Mononuclear cell (primary cell): ENCODE data around the gene FASTKD1. TPM values are rescaled to one million over a fixed set of nuclear protein-coding genes. Genes with fewer than 3 reads are reported as not detected.
A peak's percentile ranks its signal among the peaks of the same experiment; 100 is the strongest.

Experiments
- H3K27me3 ChIP-seq: 2 replicates; pipeline ENCODE4 v1.6.0; 2011; ENCODE audit warnings: low read length, control low read depth; ENCODE audit not compliant: insufficient read depth
- H3K4me1 ChIP-seq: 2 replicates; pipeline ENCODE4 v1.5.1; 2011; ENCODE audit warnings: mild to moderate bottlenecking, low read length, control low read depth; ENCODE audit not compliant: insufficient read depth
- H3K4me3 ChIP-seq: 2 replicates; pipeline ENCODE4 v1.5.1; 2011; ENCODE audit warnings: mild to moderate bottlenecking, low read length, moderate library complexity
- H3K9me3 ChIP-seq: 2 replicates; pipeline ENCODE4 v1.5.1; 2011; ENCODE audit warnings: low read depth, mild to moderate bottlenecking, control low read depth, low read length
- total RNA-seq: library from RNA; depleted of rRNA; stranded (reverse); fragments of >200 nt; gene quantifications from one replicate; pipeline ENCODE4 v1.2.3, GENCODE V29; 2012

The FASTKD1 gene
- total RNA-seq, 1 donor: 8.1 TPM

GRCh38 chr2:169504651-169505050 is 69.0 kb downstream of the FASTKD1 start:
- H3K4me1 ChIP-seq: no peaks in the 10 kb centered on the region
- H3K27me3 ChIP-seq: no peaks in the 10 kb centered on the region
- H3K9me3 ChIP-seq: no peaks in the 10 kb centered on the region
- no peak overlapping the region for H3K4me3 ChIP-seq

DNA sequence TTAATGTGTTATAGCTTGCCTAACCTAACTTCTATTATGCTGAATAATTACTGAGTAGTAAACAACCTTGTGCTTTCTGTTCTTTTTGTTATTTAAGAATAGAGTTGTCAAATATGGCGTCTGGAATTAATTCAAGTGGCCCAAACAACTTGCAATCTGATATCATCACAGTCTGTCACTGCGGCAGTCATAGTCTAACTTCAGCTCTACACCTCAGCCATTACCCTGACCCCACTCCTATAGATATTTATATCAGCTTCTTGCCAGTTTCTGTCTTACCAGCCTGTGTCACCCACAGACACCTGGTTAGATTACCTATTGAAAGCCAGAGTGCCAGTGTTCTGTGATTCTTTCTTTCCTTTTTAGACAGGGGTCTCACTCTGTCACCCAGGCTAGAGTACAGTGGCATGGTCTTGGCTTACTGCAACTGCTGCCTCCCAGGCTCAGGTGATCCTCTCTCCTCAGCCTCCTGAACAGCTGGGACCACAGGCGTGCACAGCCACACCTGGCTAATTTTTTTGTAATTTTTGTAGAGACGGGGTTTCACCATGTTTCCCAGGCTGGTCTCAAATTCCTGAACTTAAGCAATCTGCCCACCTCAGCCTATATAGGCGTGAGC is 78.2 kb downstream of the FASTKD1 start:
- no peaks in the 10 kb centered on the region for H3K9me3 ChIP-seq
- H3K27me3 ChIP-seq: no peaks in the 10 kb centered on the region
- H3K4me3 ChIP-seq: no peak overlapping the region
- H3K4me1 ChIP-seq: no peaks in the 10 kb centered on the region

- no peaks in the 10 kb centered on the region for H3K9me3 ChIP-seq
- no peaks in the 10 kb centered on the region for H3K27me3 ChIP-seq
- no peak overlapping the region for H3K4me3 ChIP-seq
- no peaks in the 10 kb centered on the region for H3K4me1 ChIP-seq
Measured at GRCh38 chr2:169493360-169493759, 80.3 kb downstream of the FASTKD1 start.

DNA sequence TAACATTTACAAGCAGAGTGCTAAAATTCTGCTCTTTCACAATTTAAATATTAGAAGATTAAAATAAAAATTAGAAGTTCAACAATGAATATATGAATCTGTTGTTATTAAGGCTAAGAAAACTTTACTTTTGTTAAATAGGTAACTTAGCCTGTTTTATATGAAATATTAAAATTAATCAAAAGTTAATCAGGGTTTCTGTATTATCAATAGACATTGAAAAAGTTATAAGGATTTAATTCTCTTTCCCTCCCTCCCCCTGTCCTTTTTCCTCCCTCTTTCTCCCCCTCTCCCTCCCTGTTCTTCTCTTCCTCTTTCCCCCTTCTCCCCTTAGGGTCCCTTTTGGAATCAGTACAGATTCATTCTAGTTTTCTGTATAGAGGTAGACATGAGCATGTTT is 82.3 kb downstream of the FASTKD1 start:
- Histone ChIP-seq H3K4me1 (no peaks in the 10 kb centered on the region), H3K4me3 (no peak overlapping the region), H3K9me3 (no peaks in the 10 kb centered on the region), H3K27me3 (no peaks in the 10 kb centered on the region)

GRCh38 chr2:169490834-169491233 is 82.8 kb downstream of the FASTKD1 start:
- no peaks in the 10 kb centered on the region for H3K4me1 ChIP-seq
- no peaks in the 10 kb centered on the region for H3K9me3 ChIP-seq
- no peak overlapping the region for H3K4me3 ChIP-seq
- H3K27me3 ChIP-seq: no peaks in the 10 kb centered on the region

DNA sequence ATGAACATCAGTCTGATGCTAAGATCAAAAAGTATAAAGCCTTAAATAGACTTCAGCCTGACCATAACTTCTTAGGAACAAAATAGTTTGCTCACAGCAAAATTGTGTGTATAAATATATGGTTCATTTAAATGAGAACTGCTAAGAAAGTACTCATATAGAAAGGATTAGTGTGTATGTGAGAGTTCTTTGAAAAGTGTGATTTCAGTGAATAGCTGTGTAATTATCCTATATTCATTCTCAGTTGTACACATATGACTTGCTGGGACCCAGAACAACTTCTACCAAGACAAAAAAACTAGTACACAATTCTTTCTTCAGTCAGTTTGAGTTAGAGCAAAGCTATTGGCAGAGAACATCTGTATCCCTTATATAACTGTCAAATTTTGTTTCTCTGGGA is 87.2 kb downstream of the FASTKD1 start:
- H3K27me3 ChIP-seq: no peaks in the 10 kb centered on the region
- no peaks in the 10 kb centered on the region for H3K4me1 ChIP-seq
- H3K9me3 ChIP-seq: no peaks in the 10 kb centered on the region
- H3K4me3 ChIP-seq: no peak overlapping the region

GRCh38 chr2:169485650-169486138 is 88.0 kb downstream of the FASTKD1 start:
- H3K27me3 ChIP-seq: no peaks in the 10 kb centered on the region

GRCh38 chr2:169480079-169480465 is 93.6 kb downstream of the FASTKD1 start:
- H3K4me1 ChIP-seq: peaks cover 17% of the 10 kb centered on the region
- peak overlapping the region; percentile 58 for H3K4me3 ChIP-seq
- no peaks in the 10 kb centered on the region for H3K9me3 ChIP-seq
- no peaks in the 10 kb centered on the region for H3K27me3 ChIP-seq

More at GRCh38 chr2:169485650-169486138, 88.0 kb downstream of the FASTKD1 start:
- Histone ChIP-seq H3K4me1 (no peaks in the 10 kb centered on the region), H3K4me3 (no peak overlapping the region), H3K9me3 (no peaks in the 10 kb centered on the region)

Other genes with a start within 250 kb of the FASTKD1 start
- not detected for gene LRP2, start 211.3 kb downstream of the FASTKD1 start, total RNA-seq
- gene BBS5, start 94.4 kb downstream of the FASTKD1 start, total RNA-seq: 0.21 TPM
- gene KLHL41, start 64.2 kb downstream of the FASTKD1 start, total RNA-seq: 0.10 TPM
- 60.1 TPM for gene PPIG, start 10.5 kb upstream of the FASTKD1 start, total RNA-seq
- gene CFAP210, start 120.5 kb upstream of the FASTKD1 start, total RNA-seq: 0.10 TPM
- 3.6 TPM for gene PHOSPHO2, start 120.6 kb upstream of the FASTKD1 start, total RNA-seq
- 0.42 TPM for gene KLHL23, start 160.0 kb upstream of the FASTKD1 start, total RNA-seq
- 93.2 TPM for gene SSB, start 225.0 kb upstream of the FASTKD1 start, total RNA-seq